Smooth muscle cell (in vitro differentiated cells): ENCODE results near the gene IGLON5. TPM values are rescaled to one million over a fixed set of nuclear protein-coding genes. Genes with fewer than 3 reads are reported as not detected.
A peak's percentile ranks its signal among the peaks of the same experiment; 100 is the strongest.

Experiments
- DNase-seq: peaks from one replicate; lab custom pipeline; 2025; ENCODE audit not compliant: unreplicated experiment; lab: John Stamatoyannopoulos, UW
- H2AFZ ChIP-seq: fragments of 200-600 bp; sonication (generic); 2 replicates; pipeline ENCODE4 v1.6.0; 2016; ENCODE audit warnings: antibody characterized with exemption, low read depth, mild to moderate bottlenecking
- H3F3A ChIP-seq: fragments of 200-600 bp; sonication (generic); 2 replicates; pipeline ENCODE4 v1.6.0; 2017; ENCODE audit warnings: antibody characterized with exemption, low read depth
- H3K27ac ChIP-seq: fragments of 200-600 bp; sonication (generic); 2 replicates; pipeline ENCODE4 v1.5.1; 2016; ENCODE audit warnings: low read depth, mild to moderate bottlenecking
- H3K27me3 ChIP-seq: fragments of 200-600 bp; sonication (generic); 2 replicates; pipeline ENCODE4 v1.6.1; 2016; ENCODE audit warnings: low read depth, mild to moderate bottlenecking
- H3K36me3 ChIP-seq: fragments of 200-600 bp; sonication (generic); 2 replicates; pipeline ENCODE4 v1.5.1; 2016; ENCODE audit warnings: low read depth
- H3K4me1 ChIP-seq: fragments of 200-600 bp; sonication (generic); 2 replicates; pipeline ENCODE4 v1.5.1; 2016; ENCODE audit warnings: low read depth
- H3K4me2 ChIP-seq: fragments of 200-600 bp; sonication (generic); 2 replicates; pipeline ENCODE4 v1.6.0; 2016; ENCODE audit warnings: mild to moderate bottlenecking
- H3K4me3 ChIP-seq: fragments of 200-600 bp; sonication (generic); 2 replicates; pipeline ENCODE4 v1.5.1; 2016; ENCODE audit warnings: mild to moderate bottlenecking
- H3K79me2 ChIP-seq: fragments of 200-600 bp; sonication (generic); 2 replicates; pipeline ENCODE4 v1.6.0; 2016; ENCODE audit warnings: low read depth, mild to moderate bottlenecking
- H3K9ac ChIP-seq: fragments of 200-600 bp; sonication (generic); 2 replicates; pipeline ENCODE4 v1.6.0; 2016; ENCODE audit warnings: low read depth
- H3K9me3 ChIP-seq: fragments of 200-600 bp; sonication (generic); replicated peaks from 2 replicates; pipeline ENCODE4 v1.5.1; 2016; ENCODE audit warnings: low read depth
- H4K20me1 ChIP-seq: fragments of 200-600 bp; sonication (generic); 2 replicates; pipeline ENCODE4 v1.6.0; 2016; ENCODE audit warnings: low read depth
- WGBS: methylation state at CpG from one replicate; pipeline ENCODE4 v1.1.7; 2016; ENCODE audit warnings: low lambda C conversion rate; 5-methylcytosine and 5-hydroxymethylcytosine counted together
- polyA plus RNA-seq: library from polyadenylated mRNA; unstranded; fragments of >200 nt; fragmentation: Nextera tagmentation; extraction: Ambion mirVana; gene quantifications from 2 replicates; pipeline ENCODE4 v1.2.1, GENCODE V29; 2016
- total RNA-seq: library from RNA; depleted of rRNA; stranded (reverse); fragments of >200 nt; gene quantifications from 2 replicates; pipeline ENCODE4 v1.2.3, GENCODE V29; 2014
- TF ChIP-seq, protein P1 (sequence below): fragments of 200-600 bp; sonication (generic); IDR thresholded peaks from 2 replicates; pipeline ENCODE4 v1.5.1; 2017; ENCODE audit warnings: borderline replicate concordance, mild to moderate bottlenecking, antibody characterized with exemption; ENCODE audit not compliant: insufficient read depth, poor library complexity, severe bottlenecking

The IGLON5 gene
- total and polyA plus RNA-seq, 2 experiments from 2014 or later = 3.5 to 3.8 TPM

DNA sequence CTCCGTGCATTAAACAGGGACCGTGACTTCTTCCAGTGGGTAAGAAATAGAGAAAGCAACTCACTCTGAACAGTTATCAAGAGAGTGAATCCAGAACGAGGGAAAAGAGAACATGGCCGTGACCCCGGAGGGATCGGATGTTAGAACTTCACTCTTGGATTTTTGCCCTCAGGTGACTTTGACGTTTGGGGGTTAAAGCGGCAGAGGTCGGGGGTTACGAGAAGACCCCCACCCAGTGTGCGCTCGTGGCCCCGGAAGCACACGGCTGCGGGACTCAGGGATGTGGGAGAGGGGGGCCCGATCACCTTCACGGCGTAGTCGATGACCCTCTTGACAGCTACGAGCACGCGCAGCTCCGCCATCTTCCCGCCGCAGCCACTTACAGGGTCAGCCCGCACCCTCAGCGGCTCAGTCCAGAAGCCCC, 54.5 kb downstream of the IGLON5 start, which contains the start of gene ETFB:
TSS of gene ETFB (minus strand) at position 424 of the 424 bp plus-strand sequence. CDS start at position 362, 62 bp downstream.
- H3K36me3 ChIP-seq = no peaks in the 10 kb centered on the region
- H3K4me1 ChIP-seq = peaks cover 22% of the 10 kb centered on the region
- H3F3A ChIP-seq = no peaks in the 10 kb centered on the region
- H3K9me3 ChIP-seq = no peaks in the 10 kb centered on the region
- peak within 1 kb of the TSS; percentile 88 for H3K27ac ChIP-seq
- no peaks in the 10 kb centered on the region for H4K20me1 ChIP-seq
- H2AFZ ChIP-seq = peak within 1 kb of the TSS; percentile 89
- H3K79me2 ChIP-seq = no peaks in the 10 kb centered on the region
- peak within 1 kb of the TSS; percentile 93 for H3K4me3 ChIP-seq
- WGBS = 4% methylated on average over 25 of the region's 27 CpGs
- H3K4me2 ChIP-seq = peak within 1 kb of the TSS; percentile 100
- peak within 1 kb of the TSS; percentile 87 for H3K9ac ChIP-seq
- no peaks in the 10 kb centered on the region for H3K27me3 ChIP-seq
- TF ChIP-seq, protein P1, sequence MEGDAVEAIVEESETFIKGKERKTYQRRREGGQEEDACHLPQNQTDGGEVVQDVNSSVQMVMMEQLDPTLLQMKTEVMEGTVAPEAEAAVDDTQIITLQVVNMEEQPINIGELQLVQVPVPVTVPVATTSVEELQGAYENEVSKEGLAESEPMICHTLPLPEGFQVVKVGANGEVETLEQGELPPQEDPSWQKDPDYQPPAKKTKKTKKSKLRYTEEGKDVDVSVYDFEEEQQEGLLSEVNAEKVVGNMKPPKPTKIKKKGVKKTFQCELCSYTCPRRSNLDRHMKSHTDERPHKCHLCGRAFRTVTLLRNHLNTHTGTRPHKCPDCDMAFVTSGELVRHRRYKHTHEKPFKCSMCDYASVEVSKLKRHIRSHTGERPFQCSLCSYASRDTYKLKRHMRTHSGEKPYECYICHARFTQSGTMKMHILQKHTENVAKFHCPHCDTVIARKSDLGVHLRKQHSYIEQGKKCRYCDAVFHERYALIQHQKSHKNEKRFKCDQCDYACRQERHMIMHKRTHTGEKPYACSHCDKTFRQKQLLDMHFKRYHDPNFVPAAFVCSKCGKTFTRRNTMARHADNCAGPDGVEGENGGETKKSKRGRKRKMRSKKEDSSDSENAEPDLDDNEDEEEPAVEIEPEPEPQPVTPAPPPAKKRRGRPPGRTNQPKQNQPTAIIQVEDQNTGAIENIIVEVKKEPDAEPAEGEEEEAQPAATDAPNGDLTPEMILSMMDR = no peak
- DNase-seq = no peak

DNA sequence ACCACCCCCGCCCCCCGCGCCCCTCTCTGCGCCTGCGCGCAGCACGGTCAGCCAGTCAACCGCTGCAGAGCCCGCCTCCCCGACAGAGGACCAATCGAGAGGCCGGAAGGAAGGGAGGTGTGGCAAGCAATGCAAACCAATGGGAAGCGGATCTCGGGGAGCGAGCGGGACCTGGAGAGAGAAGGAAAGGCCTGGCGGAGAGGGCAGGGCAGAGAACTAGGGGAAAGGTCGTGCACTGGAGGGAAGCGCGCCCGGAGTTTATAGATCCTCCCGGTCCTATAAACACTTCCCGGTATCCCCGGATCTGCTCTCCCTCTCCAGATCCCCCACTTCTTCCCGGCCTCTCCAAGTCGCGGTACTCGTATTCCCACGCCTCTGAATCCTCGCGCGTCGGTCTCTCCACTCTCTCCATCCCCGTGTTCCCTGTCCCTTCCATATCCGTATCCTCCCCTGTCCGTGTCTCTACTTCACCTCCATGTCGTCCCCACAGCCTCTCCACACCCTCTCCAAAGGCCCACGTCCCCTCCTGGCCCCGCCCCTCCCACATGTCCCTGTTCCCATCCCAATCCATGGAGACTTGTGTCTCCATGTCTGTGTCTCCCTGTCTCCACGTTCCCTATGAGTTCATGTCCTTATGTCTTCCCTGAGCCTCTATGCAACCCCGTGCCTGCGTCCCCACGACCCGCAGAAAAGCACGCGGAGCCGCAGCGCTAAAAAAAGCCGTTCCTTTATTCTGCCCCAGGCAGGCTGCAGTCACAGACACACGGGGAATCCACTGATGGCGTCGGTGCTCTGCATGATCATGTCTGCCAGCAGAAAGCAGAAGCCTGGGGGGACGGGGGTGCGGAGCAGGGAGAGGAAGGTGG, 55.2 kb downstream of the IGLON5 start:
- TF ChIP-seq, protein P1 = no peak
- under 1% methylated on average over 42 of the region's 54 CpGs for WGBS

DNA sequence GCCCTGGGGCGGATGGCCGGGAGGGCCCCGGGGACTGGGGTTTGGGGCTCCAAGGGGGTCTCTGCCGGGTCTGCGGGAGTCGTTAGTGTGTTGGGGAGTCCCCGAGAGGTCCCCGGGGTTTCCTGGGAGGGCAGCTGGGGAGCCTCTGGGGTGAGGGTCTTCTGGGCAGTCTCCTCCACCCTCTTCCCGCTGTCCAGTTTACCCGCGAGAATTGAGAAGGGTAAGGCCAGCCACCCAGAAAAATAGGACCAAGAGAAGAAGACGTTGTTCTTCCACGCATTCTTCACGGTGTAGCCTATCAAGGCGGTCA, 55.8 kb downstream of the IGLON5 start:
- DNase-seq = peak; percentile 76
- peak overlapping the region; percentile 84 for H3K9ac ChIP-seq
- H3K4me3 ChIP-seq = peak overlapping the region; percentile 93
- peak overlapping the region; percentile 63 for H2AFZ ChIP-seq
- no peaks in the 10 kb centered on the region for H4K20me1 ChIP-seq
- H3K9me3 ChIP-seq = no peaks in the 10 kb centered on the region
- H3F3A ChIP-seq = no peaks in the 10 kb centered on the region
- peak overlapping the region; percentile 88 for H3K27ac ChIP-seq
- no peaks in the 10 kb centered on the region for H3K36me3 ChIP-seq
- H3K79me2 ChIP-seq = no peaks in the 10 kb centered on the region
- no peaks in the 10 kb centered on the region for H3K27me3 ChIP-seq
- peak overlapping the region; percentile 100 for H3K4me2 ChIP-seq
- WGBS = under 1% methylated on average over 15 of the region's 15 CpGs
- peaks cover 22% of the 10 kb centered on the region for H3K4me1 ChIP-seq
- TF ChIP-seq, protein P1 = no peak

More for the DNA sequence above, 55.2 kb downstream of the IGLON5 start:
- H3K9ac ChIP-seq = peak overlapping the region; percentile 84
- peak overlapping the region; percentile 88 for H3K27ac ChIP-seq
- H3F3A ChIP-seq = no peaks in the 10 kb centered on the region
- no peaks in the 10 kb centered on the region for H3K79me2 ChIP-seq
- H3K9me3 ChIP-seq = no peaks in the 10 kb centered on the region
- no peaks in the 10 kb centered on the region for H3K36me3 ChIP-seq
- H3K27me3 ChIP-seq = no peaks in the 10 kb centered on the region
- H3K4me1 ChIP-seq = peaks cover 22% of the 10 kb centered on the region
- H2AFZ ChIP-seq = peak overlapping the region; percentile 63
- H3K4me2 ChIP-seq = peak overlapping the region; percentile 100
- DNase-seq = peak; percentile 89
- H4K20me1 ChIP-seq = no peaks in the 10 kb centered on the region
- peak overlapping the region; percentile 93 for H3K4me3 ChIP-seq
